ENCODE data around the gene MX2. TPM values are rescaled to one million over a fixed set of nuclear protein-coding genes. Genes with fewer than 3 reads are reported as not detected.

The MX2 gene
- total and polyA plus RNA-seq, 2 donors (not counting 3 experiments of a cell fraction or from before 2014, with no cell fraction given) = 0.01 TPM; not detected in 1

- no peak overlapping the region for H3K27ac ChIP-seq (ENCODE audit: insufficient read depth, low read depth, low read length)
- DNase-seq (ENCODE audit: low read depth, low spot score) = no peak
- POLR2A ChIA-PET = no interaction called here
- TF ChIP-seq EZH2 (IDR thresholded peaks at IDR 0.05; ENCODE audit: borderline replicate concordance, low read depth, low read length, severe bottlenecking) (no peak), FOS (IDR thresholded peaks at IDR 0.05; ENCODE audit: borderline replicate concordance, insufficient read depth, low read length) (no peak), JUN (IDR thresholded peaks at IDR 0.05; ENCODE audit: borderline replicate concordance, insufficient read depth, insufficient read length, low read depth) (no peak), MAX (IDR thresholded peaks at IDR 0.05; ENCODE audit: insufficient read depth, insufficient read length) (no peak), CTCF (IDR thresholded peaks at IDR 0.05; ENCODE audit: extremely low read depth in 1 of 2, insufficient read depth in 1 of 2, low read depth in 1 of 2, low read length in 2 of 2) (no peak), POLR2AphosphoS5 (IDR thresholded peaks at IDR 0.05; ENCODE audit: insufficient read depth, low read depth, low read length) (no peak), POLR2A (IDR thresholded peaks at IDR 0.05; ENCODE audit: low read depth, low read length) (no peak), MYC (IDR thresholded peaks at IDR 0.05; ENCODE audit: low read depth, low read length) (no peak), GATA2 (IDR thresholded peaks at IDR 0.05; ENCODE audit: insufficient read depth, insufficient read length, low read depth, low read length) (no peak)
- no peaks in the 10 kb centered on the region for H3K27me3 ChIP-seq (ENCODE audit: control insufficient read depth in 2 of 2, insufficient read depth in 2 of 2, low read length in 2 of 2)
- dilution Hi-C loops (cut with MboI; ENCODE audit: extremely low pct_ligation_motif_present, low sequenced_read_pairs) = no loop called here
- no peak overlapping the region for H2AFZ ChIP-seq (ENCODE audit: low read depth, low read length)
- H3K4me3 ChIP-seq (replicated peaks in 1 of 3; ENCODE audit: insufficient read depth in 1 of 3, low read depth in 1 of 3, low read length in 3 of 3) = no peak overlapping the region
- no peaks in the 10 kb centered on the region for H3K9me3 ChIP-seq (replicated peaks; ENCODE audit: control insufficient read depth, insufficient read depth, low read length)
- H3K36me3 ChIP-seq (ENCODE audit: control insufficient read depth in 2 of 2, extremely low read depth in 1 of 2, insufficient read depth in 2 of 2, low read length in 2 of 2) = no peaks in the 10 kb centered on the region
- H3K9me1 ChIP-seq (replicated peaks; ENCODE audit: control insufficient read depth, extremely low read depth, insufficient read depth, low read length) = no peaks in the 10 kb centered on the region
- H3K4me2 ChIP-seq (ENCODE audit: insufficient read depth, low read length) = no peak overlapping the region
- H4K20me1 ChIP-seq (replicated peaks; ENCODE audit: control insufficient read depth, extremely low read depth, insufficient read depth, low read length) = no peaks in the 10 kb centered on the region
- no peak for FAIRE-seq
- H3K4me1 ChIP-seq (ENCODE audit: control insufficient read depth, extremely low read depth, insufficient read depth, low read length) = no peaks in the 10 kb centered on the region
- intact Hi-C loops (cut with micrococcal nuclease) = no loop called here
- H3K9ac ChIP-seq (replicated peaks; ENCODE audit: extremely low read depth, insufficient read depth, low read length) = no peak overlapping the region
- no peaks in the 10 kb centered on the region for H3K79me2 ChIP-seq (ENCODE audit: control insufficient read depth, insufficient read depth, low read length)
- CTCF ChIA-PET = no interaction called here
- BruUV-seq (replicated peaks) = no TSS peak
These were observed 25.4 kb downstream of the MX2 start for GRCh38 chr21:41387042-41387819.

Data from endothelial cell of umbilical vein (primary cell).